Measurements from ENCODE around the gene MICAL2. TPM values are rescaled to one million over a fixed set of nuclear protein-coding genes. Genes with fewer than 3 reads are reported as not detected.

Gene MICAL2
- total and polyA plus RNA-seq, 2 of the 8 experiments (the other 6 are each of a cell fraction or from before 2014, with no cell fraction given) = 1.3 to 4.1 TPM

DNA sequence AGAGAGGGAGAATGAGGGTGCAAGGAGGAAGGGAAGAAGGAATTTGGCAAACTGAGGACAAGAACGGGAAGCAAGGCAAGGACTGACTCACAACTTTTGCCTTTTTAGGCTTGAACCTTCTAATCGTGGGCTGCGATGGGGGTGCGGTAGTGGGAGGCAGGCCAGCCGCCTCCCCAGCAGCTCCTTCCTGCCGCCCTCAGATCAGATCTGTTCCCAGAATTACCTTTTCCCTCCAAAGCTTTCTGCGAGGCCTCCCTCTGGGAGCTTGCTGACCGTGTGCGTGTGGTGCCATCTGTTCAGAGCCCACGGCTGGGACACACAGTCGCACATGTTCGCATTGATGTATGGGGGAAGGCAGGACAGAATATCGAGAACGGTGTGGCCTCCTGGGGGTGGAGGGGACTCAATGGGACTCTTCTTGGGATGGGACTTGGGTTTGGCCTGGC lies 180.1 kb downstream of the MICAL2 start (continued):
- TF ChIP-seq HDAC2 (IDR thresholded peaks at IDR 0.05; ENCODE audit: borderline replicate concordance in 1 of 2, low read depth in 2 of 2, low read length in 2 of 2) = no peak
- no peak for TF ChIP-seq POU5F1 (IDR thresholded peaks at IDR 0.05; ENCODE audit: low read depth, low read length)
- TF ChIP-seq CEBPB (IDR thresholded peaks at IDR 0.05; ENCODE audit: low read depth, low read length) = no peak
- TF ChIP-seq ASH2L (IDR thresholded peaks at IDR 0.05; ENCODE audit: low read length) = no peak

All from H1 (cell line).